ENCODE results near the gene NAXE.
"Not testable (repeated sequence)": the region's sequence is repeated elsewhere in the genome, so short reads cannot be mapped to it uniquely, and the experiment has no call there.

Gene NAXE

GRCh38 chr1:156571261-156571852, 20.2 kb upstream of the NAXE start:
- no peak for DNase-seq

- DNase-seq: peak; percentile 93
Measured at GRCh38 chr1:156571919-156572662, 19.5 kb upstream of the NAXE start, which contains the start of gene IQGAP3. Gene IQGAP3, minus strand, starts transcription at chr1:156572565. Its CDS starts 36 bp downstream, at chr1:156572529.

GRCh38 chr1:156572663-156573018, 18.9 kb upstream of the NAXE start:
- no peak for DNase-seq

- DNase-seq: no peak
Measured at GRCh38 chr1:156574039-156574633, 17.4 kb upstream of the NAXE start.

- no peak for DNase-seq
Measured at GRCh38 chr1:156577550-156577949, 14.0 kb upstream of the NAXE start.

GRCh38 chr1:156578055-156578454, 13.5 kb upstream of the NAXE start:
- DNase-seq: no peak

- DNase-seq: no peak
Measured at GRCh38 chr1:156579472-156579871, 12.1 kb upstream of the NAXE start, which contains the start of gene TTC24. Gene TTC24, plus strand, starts transcription at chr1:156579723. Its CDS starts 1,642 bp downstream, at chr1:156581365.

GRCh38 chr1:156581661-156582387, 9.8 kb upstream of the NAXE start:
- DNase-seq: no peak

GRCh38 chr1:156582388-156583017, 9.1 kb upstream of the NAXE start:
- DNase-seq: no peak

- DNase-seq: peak; percentile 88
Measured at GRCh38 chr1:156583821-156584622, 7.6 kb upstream of the NAXE start.

GRCh38 chr1:156584813-156585212, 6.8 kb upstream of the NAXE start:
- peak; percentile 60 for DNase-seq

GRCh38 chr1:156586323-156586722, 5.3 kb upstream of the NAXE start:
- DNase-seq: no peak

- no peak for DNase-seq
Measured at GRCh38 chr1:156586892-156587477, 4.6 kb upstream of the NAXE start.

- not testable (repeated sequence) for DNase-seq
Measured at GRCh38 chr1:156587927-156588326, 3.6 kb upstream of the NAXE start.

GRCh38 chr1:156589546-156589945, 2.0 kb upstream of the NAXE start:
- no peak for DNase-seq

GRCh38 chr1:156590326-156591180, 1.0 kb upstream of the NAXE start:
- no peak for DNase-seq

GRCh38 chr1:156591181-156591431, 470 bp upstream of the NAXE start:
- DNase-seq: no peak

GRCh38 chr1:156592158-156592909, 758 bp downstream of the NAXE start:
- no peak for DNase-seq

GRCh38 chr1:156592910-156593660, 1.5 kb downstream of the NAXE start:
- DNase-seq: peak; percentile 29

GRCh38 chr1:156593661-156593989, 2.0 kb downstream of the NAXE start:
- DNase-seq: no peak

All from RPMI8226 (cell line).